ENCODE results near the gene UNC93B1.

UNC93B1 gene, protein sequence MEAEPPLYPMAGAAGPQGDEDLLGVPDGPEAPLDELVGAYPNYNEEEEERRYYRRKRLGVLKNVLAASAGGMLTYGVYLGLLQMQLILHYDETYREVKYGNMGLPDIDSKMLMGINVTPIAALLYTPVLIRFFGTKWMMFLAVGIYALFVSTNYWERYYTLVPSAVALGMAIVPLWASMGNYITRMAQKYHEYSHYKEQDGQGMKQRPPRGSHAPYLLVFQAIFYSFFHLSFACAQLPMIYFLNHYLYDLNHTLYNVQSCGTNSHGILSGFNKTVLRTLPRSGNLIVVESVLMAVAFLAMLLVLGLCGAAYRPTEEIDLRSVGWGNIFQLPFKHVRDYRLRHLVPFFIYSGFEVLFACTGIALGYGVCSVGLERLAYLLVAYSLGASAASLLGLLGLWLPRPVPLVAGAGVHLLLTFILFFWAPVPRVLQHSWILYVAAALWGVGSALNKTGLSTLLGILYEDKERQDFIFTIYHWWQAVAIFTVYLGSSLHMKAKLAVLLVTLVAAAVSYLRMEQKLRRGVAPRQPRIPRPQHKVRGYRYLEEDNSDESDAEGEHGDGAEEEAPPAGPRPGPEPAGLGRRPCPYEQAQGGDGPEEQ

DNA sequence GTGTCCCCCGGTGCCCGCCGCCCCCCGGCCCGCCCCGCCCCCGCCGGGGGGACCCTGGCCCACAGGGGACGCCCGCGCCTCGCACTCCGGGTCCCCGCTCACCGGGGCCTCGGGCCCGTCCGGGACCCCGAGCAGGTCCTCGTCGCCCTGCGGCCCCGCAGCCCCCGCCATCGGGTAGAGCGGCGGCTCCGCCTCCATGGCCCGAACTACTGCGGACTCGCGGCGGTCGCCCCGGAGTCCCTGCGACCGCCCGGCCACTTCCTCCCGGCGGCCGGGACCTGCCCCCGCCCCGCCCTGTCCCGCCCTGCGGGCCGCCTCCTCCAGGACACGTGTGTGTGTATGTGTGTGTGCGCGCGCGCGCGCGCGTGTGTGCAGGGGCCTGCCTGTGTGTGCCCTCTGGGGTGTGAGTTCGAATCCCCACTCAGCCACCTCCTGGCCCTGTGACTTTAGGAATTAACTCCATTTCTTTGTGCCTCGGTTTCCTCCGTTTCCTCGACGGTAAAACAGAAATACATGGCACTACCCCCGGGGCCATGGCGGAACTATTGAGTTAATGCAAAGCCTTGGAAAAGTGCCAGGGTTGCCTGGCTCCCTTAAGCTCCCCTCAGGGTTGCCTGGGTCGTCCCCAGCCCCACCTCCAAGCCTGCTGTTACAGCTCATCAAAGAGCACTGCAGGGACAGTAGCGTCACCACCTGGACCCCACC is at the start of gene UNC93B1:
TSS of gene UNC93B1 (minus strand) at position 252 of the 705 bp plus-strand sequence. CDS start at position 198, 54 bp downstream.
- peak; percentile 76 for DNase-seq

DNA sequence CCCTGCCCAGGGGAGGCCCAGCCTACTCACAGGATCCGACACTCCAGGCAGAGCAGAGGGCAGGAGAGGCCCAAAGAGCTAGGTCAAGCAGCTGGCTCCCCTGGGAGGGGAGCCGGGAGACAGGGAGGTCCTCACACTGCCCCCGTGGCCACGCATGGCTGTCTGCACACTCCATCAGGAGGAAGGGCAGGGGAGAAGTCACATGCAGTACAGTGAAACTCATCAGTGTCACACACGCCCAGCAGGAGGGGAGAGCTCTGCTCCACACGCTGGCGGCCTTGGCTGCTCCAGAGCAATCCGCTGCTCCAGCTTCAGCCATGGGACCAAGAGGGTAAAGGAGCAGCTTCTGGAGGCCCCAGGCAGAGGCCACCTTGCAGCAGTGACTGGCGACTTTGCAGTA is 49.2 kb upstream of the UNC93B1 start:
- no peak for DNase-seq

GRCh38 chr11:68052137-68052873 is 48.4 kb upstream of the UNC93B1 start:
- no peak for DNase-seq

- DNase-seq = no peak
These were observed 47.6 kb upstream of the UNC93B1 start for GRCh38 chr11:68051191-68052136.

DNA sequence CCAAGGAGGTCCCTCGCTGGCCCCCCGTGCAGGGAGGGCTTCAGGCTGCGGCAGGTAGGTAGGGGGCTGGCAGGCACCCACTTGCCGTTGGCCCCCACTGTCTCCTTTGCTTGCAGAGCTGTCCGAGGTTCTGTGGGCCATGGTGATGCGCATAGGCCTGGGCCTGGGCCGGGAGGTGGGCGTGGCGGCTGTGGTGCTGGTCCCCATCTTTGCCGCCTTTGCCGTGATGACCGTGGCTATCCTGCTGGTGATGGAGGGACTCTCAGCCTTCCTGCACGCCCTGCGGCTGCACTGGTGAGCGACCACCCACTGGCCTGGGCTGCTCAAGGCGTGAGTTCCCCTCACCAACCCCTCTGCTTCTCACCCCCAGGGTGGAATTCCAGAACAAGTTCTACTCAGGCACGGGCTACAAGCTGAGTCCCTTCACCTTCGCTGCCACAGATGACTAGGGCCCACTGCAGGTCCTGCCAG is 46.5 kb upstream of the UNC93B1 start:
- no peak for DNase-seq

DNA sequence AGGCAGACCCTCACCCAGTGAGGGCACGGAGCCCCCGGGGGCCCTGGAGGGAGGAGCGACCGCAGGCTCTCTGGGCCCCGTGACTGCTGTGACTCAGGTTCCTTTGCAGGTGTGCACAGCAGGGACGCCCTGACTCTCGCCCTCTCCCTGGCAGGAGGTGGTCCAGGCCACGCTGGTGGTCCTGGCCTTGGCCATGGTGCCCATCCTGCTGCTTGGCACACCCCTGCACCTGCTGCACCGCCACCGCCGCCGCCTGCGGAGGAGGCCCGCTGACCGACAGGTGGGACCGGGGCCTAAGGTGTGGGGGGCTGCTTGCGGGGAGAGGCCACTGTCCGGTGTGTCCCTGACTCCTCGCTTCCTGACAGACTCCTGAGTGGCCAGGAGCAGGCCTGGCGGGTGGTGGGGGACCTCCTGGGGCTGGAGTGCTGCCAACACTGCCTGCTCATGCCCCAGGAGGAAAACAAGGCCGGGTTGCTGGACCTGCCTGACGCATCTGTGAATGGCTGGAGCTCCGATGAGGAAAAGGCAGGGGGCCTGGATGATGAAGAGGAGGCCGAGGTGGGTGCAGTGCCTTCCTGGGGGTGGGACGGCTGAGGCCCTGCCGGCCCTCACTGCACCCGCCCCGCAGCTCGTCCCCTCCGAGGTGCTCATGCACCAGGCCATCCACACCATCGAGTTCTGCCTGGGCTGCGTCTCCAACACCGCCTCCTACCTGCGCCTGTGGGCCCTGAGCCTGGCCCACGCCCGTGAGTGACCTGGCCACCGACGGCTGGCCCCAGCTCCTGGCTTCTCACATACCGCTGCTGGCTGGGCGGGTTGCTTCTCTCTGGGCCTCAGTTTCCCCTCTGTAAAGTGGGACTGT is 45.8 kb upstream of the UNC93B1 start:
- DNase-seq = no peak

DNA sequence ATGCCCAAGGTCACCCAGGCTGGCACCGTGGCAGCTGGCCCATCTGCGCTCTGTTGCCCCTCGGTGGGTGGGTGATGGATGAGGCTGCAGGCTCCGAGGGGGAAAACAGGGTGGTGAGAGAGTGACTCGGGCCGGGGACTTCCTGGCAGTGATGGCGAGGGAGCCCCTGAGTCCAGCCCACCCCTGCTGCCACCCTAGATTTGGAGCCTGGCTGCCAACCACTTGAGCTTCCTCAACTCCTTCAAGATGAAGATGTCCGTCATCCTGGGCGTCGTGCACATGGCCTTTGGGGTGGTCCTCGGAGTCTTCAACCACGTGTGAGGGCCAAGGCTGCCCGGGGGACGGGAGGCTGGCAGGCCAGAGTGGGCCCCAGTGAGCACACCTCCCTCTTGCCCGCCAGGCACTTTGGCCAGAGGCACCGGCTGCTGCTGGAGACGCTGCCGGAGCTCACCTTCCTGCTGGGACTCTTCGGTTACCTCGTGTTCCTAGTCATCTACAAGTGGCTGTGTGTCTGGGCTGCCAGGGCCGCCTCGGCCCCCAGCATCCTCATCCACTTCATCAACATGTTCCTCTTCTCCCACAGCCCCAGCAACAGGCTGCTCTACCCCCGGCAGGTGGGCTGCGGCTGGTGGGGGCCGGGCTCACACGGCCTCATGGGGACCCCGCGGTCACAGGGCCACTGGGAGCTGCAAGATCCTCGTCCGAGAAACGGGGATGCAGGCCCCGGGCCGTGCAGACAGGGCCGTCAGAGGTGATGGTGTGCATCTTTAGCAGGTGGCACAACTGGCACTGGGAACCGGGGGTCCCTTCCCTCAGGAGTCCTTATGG is 45.0 kb upstream of the UNC93B1 start:
- no peak for DNase-seq

GRCh38 chr11:68047437-68048290 is 43.8 kb upstream of the UNC93B1 start:
- no peak for DNase-seq

- no peak for DNase-seq
These were observed 41.0 kb upstream of the UNC93B1 start for GRCh38 chr11:68044898-68045351.

DNA sequence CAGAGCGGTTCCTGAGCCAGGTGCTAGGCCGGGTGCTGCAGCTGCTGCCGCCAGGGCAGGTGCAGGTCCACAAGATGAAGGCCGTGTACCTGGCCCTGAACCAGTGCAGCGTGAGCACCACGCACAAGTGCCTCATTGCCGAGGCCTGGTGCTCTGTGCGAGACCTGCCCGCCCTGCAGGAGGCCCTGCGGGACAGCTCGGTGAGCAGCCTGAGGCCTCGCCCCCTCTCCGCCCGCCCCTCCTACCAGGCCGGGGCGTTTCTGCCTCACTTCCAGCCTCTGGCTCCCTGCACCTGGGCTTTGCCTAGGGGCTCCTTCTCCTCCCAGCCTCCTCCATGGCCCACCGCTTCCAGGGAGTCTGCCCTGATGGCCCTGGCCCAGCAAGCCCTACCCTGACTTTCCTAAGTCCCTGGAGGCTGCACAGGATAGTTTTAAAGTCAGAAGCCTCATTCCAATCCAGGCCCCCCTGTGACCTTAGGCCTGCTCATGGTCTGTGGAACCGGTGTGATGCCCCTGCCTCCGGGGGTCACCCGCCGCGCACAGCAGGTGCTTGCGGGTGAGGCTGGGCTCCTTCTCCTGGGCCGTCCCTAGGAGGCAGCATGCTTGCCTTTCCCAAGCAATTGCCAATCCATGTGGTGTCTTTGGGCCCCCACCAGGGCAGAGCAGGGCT is 40.4 kb upstream of the UNC93B1 start:
- DNase-seq = no peak

DNA sequence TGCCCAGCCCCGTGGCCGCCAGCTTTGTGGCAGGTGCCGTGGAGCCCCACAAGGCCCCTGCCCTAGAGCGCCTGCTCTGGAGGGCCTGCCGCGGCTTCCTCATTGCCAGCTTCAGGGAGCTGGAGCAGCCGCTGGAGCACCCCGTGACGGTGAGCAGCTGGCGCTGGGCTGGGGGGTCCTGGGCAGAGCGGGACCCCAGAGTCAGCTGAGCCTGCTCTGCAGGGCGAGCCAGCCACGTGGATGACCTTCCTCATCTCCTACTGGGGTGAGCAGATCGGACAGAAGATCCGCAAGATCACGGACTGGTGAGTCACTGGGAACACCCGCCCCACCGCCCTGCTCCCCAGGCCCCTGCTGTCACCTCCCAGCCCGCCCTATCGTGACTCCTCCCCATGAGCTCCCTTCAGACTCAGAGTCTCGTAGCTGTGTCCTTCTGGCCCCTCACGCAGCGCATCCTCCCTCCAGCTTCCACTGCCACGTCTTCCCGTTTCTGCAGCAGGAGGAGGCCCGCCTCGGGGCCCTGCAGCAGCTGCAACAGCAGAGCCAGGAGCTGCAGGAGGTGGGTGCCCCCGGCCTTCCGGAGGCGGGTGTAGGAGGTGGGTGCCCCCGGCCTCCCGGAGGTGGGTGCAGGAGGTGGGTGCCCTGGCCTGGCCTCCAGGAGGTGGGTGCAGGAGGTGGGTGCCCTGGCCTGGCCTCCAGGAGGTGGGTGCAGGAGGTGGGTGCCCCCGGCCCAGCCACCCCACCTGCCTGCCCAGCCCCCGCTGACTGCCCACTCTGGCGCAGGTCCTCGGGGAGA is 39.6 kb upstream of the UNC93B1 start:
- DNase-seq = no peak

DNA sequence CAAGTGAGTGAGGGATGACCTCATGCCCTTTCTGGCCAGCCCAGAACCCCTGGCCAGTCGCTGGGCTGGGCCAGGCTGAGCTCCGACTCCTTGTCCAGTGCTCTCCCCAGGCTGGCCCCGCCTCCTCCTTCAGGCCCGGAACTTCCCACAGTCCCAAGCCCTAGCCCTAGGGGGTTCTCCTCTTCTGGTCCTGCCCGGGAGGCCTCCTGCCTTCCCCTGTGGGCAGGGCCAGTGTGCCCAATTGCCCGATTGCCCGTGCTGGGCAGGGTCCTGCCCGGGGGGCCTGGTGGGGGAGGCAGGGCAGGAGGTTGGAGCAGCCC is 39.1 kb upstream of the UNC93B1 start:
- DNase-seq = no peak

- no peak for DNase-seq
These were observed 38.5 kb upstream of the UNC93B1 start for GRCh38 chr11:68042219-68043028.

- DNase-seq = no peak
These were observed 37.8 kb upstream of the UNC93B1 start for GRCh38 chr11:68041617-68042218.

DNA sequence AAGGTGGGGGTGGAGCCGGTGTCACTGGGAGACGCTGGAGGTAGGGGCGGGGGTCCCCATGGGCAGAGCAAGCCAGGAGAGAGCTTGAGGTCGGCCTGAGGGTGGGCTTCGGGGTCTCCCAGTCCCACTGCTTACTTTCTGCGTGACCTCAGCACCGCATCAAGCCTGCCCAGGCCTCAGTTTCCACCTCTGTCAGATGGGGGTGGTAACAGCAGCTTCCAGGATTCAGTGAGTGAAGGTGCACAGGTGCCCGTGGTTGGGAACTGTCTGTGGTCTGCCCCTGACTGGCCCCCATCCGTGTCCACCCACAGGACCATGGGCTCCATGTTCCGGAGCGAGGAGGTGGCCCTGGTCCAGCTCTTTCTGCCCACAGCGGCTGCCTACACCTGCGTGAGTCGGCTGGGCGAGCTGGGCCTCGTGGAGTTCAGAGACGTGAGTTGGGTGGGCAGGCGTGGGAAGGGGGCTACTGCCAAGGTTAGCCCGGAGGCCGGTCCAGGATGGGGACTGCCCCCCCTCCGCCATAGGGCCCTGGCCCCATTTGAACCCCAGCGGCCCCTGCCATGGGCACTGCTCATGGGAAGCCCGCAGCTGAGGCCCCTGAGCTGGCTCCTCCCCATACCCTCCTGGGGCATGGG is 37.2 kb upstream of the UNC93B1 start:
- DNase-seq = no peak
